GM23248 (cell line): ENCODE data around the gene FCRL1.

ENCODE experiments used
- EZH2 ChIP-seq: fragments of 200-600 bp; sonication (generic); IDR thresholded peaks from 2 replicates; pipeline ENCODE4 v1.6.1; 2018; ENCODE audit warnings: antibody characterized with exemption, mild to moderate bottlenecking; ENCODE audit not compliant: insufficient read depth, poor library complexity, severe bottlenecking
- EZH2phosphoT487 ChIP-seq: fragments of 200-600 bp; sonication (generic); IDR thresholded peaks from 2 replicates; pipeline ENCODE4 v1.6.1; 2018; ENCODE audit warnings: antibody characterized with exemption, moderate library complexity, mild to moderate bottlenecking, low read depth; ENCODE audit not compliant: insufficient read depth

DNA sequence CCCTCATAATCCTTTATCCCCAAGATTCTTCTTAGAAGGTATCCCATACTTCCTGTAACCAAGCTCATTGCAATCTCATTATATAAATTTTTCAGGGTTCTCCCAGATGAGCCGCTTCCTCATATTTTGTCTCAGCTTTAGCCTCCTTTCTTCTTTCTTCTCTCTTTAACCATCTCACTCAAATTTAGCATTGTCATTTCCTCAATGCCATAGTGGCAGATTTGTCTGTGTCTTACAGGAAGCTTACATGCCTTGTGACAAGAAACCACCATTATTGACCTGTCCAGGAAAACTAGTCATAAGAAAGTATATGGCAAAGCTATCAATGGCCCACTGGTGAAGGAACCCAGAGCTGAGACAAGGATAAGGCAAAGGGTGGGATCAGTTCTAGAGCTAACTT lies 37.0 kb downstream of the FCRL1 start:
- no peak for TF ChIP-seq EZH2
- TF ChIP-seq EZH2phosphoT487, result no peak
